KG1 (cell line): ENCODE data around the gene AMH.
A peak's percentile ranks its signal among the peaks of the same experiment; 100 is the strongest.

Experiments used
- DNase-seq: peaks from one replicate; lab custom pipeline; 2025; lab: John Stamatoyannopoulos, UW

Gene AMH

DNA sequence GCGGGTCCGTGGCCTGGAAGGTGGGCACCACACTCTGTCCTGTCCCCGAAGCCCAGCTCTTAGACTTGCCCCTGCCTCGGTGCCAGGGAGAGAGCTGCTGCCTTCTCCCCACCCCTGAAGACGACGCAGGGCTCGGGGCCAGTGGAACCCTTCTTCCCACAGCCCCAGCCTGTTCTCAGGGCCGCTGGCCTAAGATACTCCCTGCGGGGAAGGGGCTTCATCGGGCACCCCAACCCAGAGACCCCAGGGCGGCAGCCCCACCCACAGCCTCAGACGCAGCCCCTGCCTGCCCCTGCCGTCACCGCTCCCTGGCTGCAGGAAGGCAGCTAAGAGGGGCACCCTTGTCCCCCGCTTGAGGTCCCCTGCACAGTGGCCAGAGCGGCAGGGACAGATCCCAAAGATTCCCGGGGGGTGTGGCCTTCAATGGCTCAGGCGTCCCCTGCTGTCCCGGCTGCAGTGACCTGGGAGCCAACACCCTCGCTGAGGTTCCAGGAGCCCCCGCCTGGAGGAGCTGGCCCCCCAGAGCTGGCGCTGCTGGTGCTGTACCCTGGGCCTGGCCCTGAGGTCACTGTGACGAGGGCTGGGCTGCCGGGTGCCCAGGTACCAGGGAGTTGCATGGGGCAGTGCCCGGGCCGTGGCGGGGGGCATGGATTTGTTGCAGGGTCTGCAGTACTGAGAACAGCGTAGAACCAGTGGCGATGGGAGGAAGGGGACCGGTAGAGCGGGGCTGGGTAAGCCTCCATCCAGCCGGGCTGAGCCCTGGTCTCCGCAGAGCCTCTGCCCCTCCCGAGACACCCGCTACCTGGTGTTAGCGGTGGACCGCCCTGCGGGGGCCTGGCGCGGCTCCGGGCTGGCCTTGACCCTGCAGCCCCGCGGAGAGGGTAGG is 1.0 kb downstream of the AMH start:
- DNase-seq = no peak

- DNase-seq = no peak
Measured at GRCh38 chr19:2250766-2251105, 1.6 kb downstream of the AMH start.

GRCh38 chr19:2251106-2252054 is 2.3 kb downstream of the AMH start:
- DNase-seq = no peak

- DNase-seq = no peak
Measured at GRCh38 chr19:2252055-2252796, 3.1 kb downstream of the AMH start.

GRCh38 chr19:2252797-2253105 is 3.6 kb downstream of the AMH start:
- no peak for DNase-seq

DNA sequence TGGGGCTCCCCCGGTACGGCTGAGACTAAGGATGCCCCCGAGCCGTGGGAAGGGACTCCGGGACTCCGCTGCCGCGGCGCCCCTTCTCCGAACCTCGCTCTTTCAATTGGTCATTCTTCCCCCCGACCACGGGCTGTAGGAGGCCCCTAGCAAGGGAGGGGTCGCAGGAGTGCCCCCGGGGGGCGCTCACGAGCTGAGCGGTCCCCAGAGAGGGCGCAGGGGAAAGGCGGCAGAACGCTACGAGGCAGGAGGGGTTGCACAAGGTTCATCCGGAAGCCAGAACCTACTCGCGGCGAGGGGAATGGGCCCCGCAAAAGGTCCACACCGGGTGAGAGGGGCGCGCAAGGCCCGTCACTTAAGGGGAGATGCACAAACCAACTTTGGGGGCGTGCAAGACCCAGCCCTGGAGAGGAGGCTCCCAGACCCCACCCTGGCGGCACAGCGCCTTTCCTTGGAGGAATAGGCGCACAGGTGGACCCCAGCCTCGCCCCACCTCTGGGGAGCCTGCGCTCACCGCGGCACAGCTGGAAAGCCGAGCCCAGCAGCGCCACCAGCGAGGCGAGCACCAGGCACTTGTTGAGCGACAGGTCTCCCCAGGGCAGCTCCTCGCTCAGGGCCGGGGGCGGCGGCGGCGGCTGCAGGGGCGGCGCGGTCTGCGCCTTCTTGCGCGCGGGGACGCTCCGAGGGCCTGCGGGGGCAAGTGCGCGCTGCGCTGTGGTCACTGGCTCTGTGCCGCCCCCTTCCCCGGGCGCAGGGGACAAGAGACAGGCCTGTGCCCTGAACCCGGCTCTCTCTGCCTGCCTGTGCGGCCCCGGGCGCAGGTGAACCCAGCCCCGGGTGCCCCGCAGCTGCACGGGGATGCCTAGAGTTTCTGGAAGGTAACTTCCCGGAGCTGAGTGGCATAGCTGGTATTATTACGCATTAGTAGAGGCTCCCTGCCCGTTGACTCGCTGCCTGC is 4.3 kb downstream of the AMH start:
- DNase-seq = no peak

GRCh38 chr19:2254064-2254872 is 5.1 kb downstream of the AMH start:
- no peak for DNase-seq

DNA sequence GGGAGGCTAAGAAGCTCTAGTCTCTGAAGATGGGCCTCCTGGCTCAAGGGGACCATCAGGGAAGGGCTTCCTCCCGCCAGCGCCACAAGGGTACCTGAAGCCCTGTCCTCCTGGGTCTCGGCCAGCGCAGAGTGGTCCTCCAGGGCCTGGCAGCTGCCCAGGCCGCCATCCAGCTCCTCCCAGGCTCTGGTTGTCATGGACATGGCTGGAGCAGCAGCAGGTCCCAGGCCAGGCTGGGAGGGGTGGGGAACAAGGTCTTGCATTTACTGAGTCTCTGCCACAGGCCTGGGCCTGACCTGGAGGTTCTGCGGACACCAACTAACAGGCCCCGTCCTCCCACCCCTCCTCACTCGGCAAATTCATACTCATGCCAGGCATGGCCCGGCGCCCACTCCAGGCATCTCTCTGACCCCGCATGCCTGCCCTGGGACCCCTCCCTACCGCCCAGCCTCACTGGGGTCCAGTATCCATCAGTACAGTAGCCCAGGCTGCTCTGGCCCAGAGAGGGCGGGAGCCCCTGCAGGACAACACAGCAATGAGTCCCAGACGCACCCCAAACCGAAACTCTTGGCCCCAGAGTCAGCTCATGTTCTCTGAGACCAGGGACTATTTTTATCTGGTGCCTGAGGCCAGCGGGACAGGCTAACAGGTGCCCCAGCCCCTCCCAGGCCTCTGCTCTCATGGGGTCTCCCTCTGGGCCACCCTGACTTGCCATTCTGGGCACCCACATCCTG is 6.2 kb downstream of the AMH start:
- DNase-seq = no peak

GRCh38 chr19:2255982-2256685 is 7.0 kb downstream of the AMH start, which contains the start of gene JSRP1:
TSS of gene JSRP1 (minus strand) at chr19:2256417. CDS start at chr19:2255314, 1,103 bp downstream.
- no peak for DNase-seq

DNA sequence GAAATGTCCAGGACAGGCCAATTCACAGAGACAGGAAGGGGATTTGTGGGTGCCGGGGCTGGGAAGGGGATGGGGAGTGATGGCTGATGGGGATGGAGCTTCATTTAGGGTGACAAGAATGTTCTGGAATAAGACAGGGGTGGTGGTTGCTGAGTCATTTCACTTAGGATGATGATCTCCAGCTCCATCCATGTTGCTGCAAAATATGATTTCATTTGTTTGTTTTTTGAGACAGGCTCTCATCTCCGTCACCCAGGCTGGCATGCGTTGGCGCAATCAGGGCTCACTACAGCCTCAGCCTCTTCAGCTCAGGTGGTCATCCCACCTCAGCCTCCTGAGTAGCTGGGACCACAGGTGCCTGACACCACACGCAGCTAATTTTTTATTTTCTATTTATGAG is 10.2 kb downstream of the AMH start:
- no peak for DNase-seq

DNA sequence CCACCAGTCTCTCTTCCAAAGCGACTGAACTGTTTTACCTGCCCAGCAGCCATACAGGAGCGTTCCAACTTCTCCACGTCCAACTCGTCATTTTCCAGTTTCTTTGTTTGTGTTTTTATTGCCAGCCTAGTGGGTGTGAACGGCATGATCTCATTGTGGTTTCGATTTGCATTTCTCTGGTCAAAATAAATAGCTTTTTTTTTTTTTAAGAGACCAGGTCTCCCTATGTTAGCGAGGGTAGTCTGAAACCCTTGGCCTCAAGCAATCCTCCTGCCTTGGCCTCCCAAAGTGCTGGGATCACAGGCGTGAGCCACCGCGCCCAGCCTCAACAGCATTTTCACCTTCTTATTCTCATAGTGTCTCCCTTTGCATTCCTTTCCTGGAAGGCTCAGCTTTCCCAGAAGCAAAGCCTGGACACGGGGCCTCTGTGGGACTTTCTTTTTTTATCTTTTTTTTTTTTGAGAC is 11.2 kb downstream of the AMH start:
- no peak for DNase-seq

- no peak for DNase-seq
Measured at GRCh38 chr19:2261438-2262172, 12.5 kb downstream of the AMH start.

DNA sequence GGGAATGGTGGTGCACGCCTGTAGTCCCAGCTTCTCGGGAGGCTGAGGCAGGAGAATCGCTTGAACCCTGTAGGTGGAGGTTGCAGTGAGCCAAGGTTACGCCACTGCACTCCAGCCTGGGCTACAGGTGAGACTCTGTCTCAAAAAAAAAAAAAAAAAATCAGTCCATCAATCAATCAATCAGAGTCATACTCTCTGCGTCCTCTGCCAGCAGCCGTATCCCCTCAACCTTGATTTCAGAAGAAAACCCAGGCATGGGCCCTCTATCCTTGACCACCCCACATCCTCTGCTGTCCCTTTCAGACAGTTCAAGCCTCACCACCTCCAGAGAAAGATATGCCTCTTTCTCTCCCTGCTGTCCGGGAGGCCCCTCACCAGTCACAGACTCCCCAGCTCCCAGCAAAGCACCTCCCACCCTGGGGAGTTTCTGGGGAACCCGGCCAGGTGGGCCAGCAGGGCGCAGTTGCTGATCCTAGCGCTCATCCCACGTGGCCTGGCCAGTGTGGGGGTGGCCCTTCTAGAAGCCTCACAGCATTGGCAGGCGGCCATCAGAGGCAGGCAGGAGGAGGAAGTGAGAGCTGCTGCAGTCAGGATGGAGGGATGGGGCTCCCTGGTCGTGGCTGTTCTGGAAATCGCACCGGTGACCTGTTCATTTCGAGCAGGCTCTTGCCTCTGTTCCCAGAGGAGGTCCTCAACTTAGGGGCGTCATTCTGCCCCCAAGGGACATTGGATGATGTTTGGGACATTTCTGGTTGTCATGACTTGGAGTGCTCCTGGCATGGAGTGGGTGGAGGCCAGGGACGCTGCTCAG is 17.3 kb downstream of the AMH start:
- DNase-seq = peak; percentile 24

GRCh38 chr19:2268480-2268830 is 19.3 kb downstream of the AMH start:
- DNase-seq = no peak

DNA sequence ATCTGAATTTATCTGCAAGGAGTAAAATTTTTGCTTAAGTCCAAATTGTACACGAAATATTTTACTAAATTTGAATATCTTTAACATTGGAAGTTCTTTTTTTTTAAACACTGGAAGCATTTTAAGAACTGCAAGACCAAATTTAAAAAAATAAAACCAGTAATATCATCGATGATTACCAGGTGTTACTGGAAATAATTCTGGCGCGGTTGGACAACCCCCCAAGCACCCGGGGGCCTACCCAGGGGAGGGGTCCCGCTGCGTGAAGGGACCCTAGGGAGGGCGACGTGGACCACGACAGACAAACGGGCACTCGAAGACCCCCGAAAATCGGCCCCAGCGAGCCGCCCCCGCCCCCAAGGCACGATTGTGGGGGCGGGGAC is 19.7 kb downstream of the AMH start:
- DNase-seq = no peak

DNA sequence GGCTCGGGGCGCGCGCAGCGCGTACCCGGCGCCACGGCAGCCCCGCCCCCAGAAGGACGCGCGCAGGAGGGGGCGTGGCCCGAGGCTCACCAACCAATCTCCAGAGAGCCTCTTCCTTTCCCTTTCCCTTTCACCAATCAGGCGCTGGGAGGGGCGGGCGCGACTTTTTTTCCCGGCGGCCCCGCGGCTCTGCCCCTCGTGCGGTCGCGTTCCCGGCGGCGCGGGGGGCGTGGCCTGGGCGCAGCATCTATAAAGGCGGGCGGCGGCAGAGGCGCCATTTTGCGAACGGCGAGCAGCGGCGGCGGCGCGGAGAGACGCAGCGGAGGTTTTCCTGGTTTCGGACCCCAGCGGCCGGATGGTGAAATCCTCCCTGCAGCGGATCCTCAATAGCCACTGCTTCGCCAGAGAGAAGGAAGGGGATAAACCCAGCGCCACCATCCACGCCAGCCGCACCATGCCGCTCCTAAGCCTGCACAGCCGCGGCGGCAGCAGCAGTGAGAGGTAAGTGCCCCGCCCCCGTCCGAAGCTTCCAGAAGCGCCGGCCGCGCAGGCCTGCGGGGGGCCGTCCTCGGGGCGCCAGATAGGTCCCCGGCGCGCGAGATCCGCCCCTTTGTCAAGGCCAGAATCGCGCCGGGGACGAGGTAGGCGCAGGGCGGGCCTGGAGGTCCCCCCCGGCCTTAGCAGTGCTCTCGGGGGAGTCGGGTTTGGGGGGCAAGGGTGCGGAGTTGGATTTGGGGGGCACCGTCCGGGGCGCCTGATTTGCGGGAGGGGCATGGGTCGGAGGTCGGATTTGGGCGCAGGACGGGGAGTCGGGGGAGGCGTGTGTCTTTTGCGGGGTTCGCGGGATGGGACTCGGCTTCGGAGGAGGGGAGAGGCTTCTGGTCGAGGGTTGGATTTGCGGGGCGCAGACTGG is 20.4 kb downstream of the AMH start:
- DNase-seq = peak; percentile 74

DNA sequence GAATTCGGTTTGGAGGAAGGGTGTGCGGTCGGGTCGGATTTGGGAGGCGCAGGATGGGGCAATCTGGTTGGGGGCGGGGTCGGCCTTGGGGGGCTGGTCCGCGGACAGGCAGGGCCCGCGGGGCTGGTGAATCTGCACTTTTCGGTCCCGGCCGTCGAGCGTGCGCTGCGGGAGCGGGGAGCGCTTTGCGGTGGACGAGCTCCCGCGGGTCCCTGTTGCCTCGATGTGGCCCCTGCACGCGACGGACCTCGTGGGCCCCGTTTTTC is 21.0 kb downstream of the AMH start:
- DNase-seq = no peak
